GM12878 (cell line): ENCODE results near the gene KRT6B. TPM values are rescaled to one million over a fixed set of nuclear protein-coding genes. Genes with fewer than 3 reads are reported as not detected.

ENCODE experiments used
- ATAC-seq: fragments of 200-7000 bp; cut with Tn5 transposase; 3 replicates; pipeline ENCODE4 v1.9.1; 2020; ENCODE audit warnings: mild to moderate bottlenecking, moderate library complexity
- BruUV-seq: library from RNA; stranded (reverse); fragments of 400-500 nt; replicated peaks from 2 replicates; lab custom pipeline; 2021; lab: Mats Ljungman, UMichigan
- CTCF ChIA-PET: fragments of 300-600 bp; sonication (Branson Sonifier 250); formaldehyde crosslinking; extraction: SDS; loops from one replicate; lab custom pipeline; 2021; ENCODE audit warnings: inconsistent platforms; lab: Yijun Ruan, JAX
- POLR2A ChIA-PET: fragments of 350-600 bp; formaldehyde crosslinking; extraction: SDS; loops from one replicate; lab custom pipeline; 2021; ENCODE audit warnings: inconsistent platforms; lab: Charles Lee
- RAD21 ChIA-PET: fragments of 300-600 bp; sonication (Branson Sonifier 250); formaldehyde crosslinking; loops from one replicate; lab custom pipeline; 2023; ENCODE audit warnings: antibody characterized with exemption; ENCODE audit not compliant: unreplicated experiment; lab: Charles Lee
- SMC1A ChIA-PET: fragments of 300-600 bp; sonication (Branson Sonifier 250); formaldehyde crosslinking; loops from one replicate; lab custom pipeline; 2023; ENCODE audit not compliant: unreplicated experiment, uncharacterized antibody; lab: Charles Lee
- DNase-seq: peaks from one replicate; pipeline ENCODE4 v3.0.0-alpha.2; 2011; ENCODE audit warnings: low read depth, low spot score
- FAIRE-seq: peaks from 3 replicates; lab custom pipeline; 2011; peaks lifted over from hg19 to GRCh38; lab: Jason Lieb, UNC
- H2AFZ ChIP-seq: 2 replicates; pipeline ENCODE4 v1.6.0; 2011; ENCODE audit warnings: low read depth, low read length, control low read depth; ENCODE audit not compliant: control insufficient read depth
- H3K27ac ChIP-seq: 2 replicates; pipeline ENCODE4 v1.5.1; 2011; ENCODE audit warnings: control low read depth; ENCODE audit not compliant: control insufficient read depth, insufficient read depth
- H3K27me3 ChIP-seq, 2 experiments: replicated peaks in 1 of 2; 2 replicates each; pipeline versions ENCODE4 v1.6.0 to v1.6.1; 2011; ENCODE audit warnings: low read length in 1 of 2; ENCODE audit not compliant: control insufficient read depth in 2 of 2, insufficient read depth in 2 of 2
- H3K36me3 ChIP-seq, 2 experiments: 2 replicates each; pipeline ENCODE4 v1.5.1; 2011; ENCODE audit warnings: low read length in 1 of 2; ENCODE audit not compliant: control insufficient read depth in 2 of 2, insufficient read depth in 2 of 2
- H3K4me1 ChIP-seq: 2 replicates; pipeline ENCODE4 v1.6.1; 2011; ENCODE audit warnings: mild to moderate bottlenecking, low read length, moderate library complexity, mixed read lengths; ENCODE audit not compliant: control insufficient read depth, insufficient read depth
- H3K4me2 ChIP-seq: 2 replicates; pipeline ENCODE4 v1.6.0; 2011; ENCODE audit warnings: control low read depth; ENCODE audit not compliant: control insufficient read depth, insufficient read depth
- H3K4me3 ChIP-seq: fragments of 200-600 bp; sonication (generic); 2 replicates; pipeline ENCODE4 v1.5.1; 2016
- H3K79me2 ChIP-seq: 2 replicates; pipeline ENCODE4 v1.6.0; 2011; ENCODE audit warnings: low read length; ENCODE audit not compliant: control insufficient read depth, insufficient read depth
- H3K9ac ChIP-seq: 2 replicates; pipeline ENCODE4 v1.8.0; 2011; ENCODE audit warnings: low read length, control low read depth, mixed read lengths; ENCODE audit not compliant: control insufficient read depth, insufficient read depth
- H3K9me3 ChIP-seq: replicated peaks from 3 replicates; pipeline ENCODE4 v1.5.1; 2011; ENCODE audit warnings: mild to moderate bottlenecking, low read length; ENCODE audit not compliant: control insufficient read depth, insufficient read depth
- H4K20me1 ChIP-seq: 2 replicates; pipeline ENCODE4 v1.6.0; 2011; ENCODE audit not compliant: control insufficient read depth, insufficient read depth
- CREM ChIP-seq: IDR thresholded peaks from 2 replicates; pipeline ENCODE4 v1.6.1; 2014; ENCODE audit warnings: antibody characterized with exemption, low read depth
- EED ChIP-seq: sonication (generic); IDR thresholded peaks from 2 replicates; pipeline ENCODE4 v1.6.1; 2016; ENCODE audit warnings: antibody characterized with exemption, low read depth
- GATAD2B ChIP-seq: fragments of 450-650 bp; conservative IDR thresholded peaks from 2 replicates; pipeline ENCODE4 v1.6.1; 2017; ENCODE audit warnings: low read depth, mild to moderate bottlenecking, moderate library complexity
- IRF5 ChIP-seq: fragments of 450-650 bp; IDR thresholded peaks from 2 replicates; pipeline ENCODE4 v1.6.1; 2017; ENCODE audit warnings: borderline replicate concordance
- JUND ChIP-seq: IDR thresholded peaks from 2 replicates; pipeline ENCODE4 v1.6.1; 2012; ENCODE audit warnings: low read depth, mild to moderate bottlenecking, low read length, improper control_type of control experiment, moderate library complexity
- MEF2A ChIP-seq: IDR thresholded peaks from 2 replicates; pipeline ENCODE4 v1.6.1; 2011; ENCODE audit warnings: low read depth, mild to moderate bottlenecking, low read length, moderate library complexity; ENCODE audit not compliant: insufficient read depth
- MYB ChIP-seq: fragments of 150-350 bp; IDR thresholded peaks from 2 replicates; pipeline ENCODE4 v1.6.1; 2014; ENCODE audit warnings: mild to moderate bottlenecking, low read depth, low read length, borderline replicate concordance
- PAX5 ChIP-seq: IDR thresholded peaks from 2 replicates; pipeline ENCODE4 v1.6.1; 2011; ENCODE audit warnings: low read depth, low read length, borderline replicate concordance
- POLR2A ChIP-seq: IDR thresholded peaks from 2 replicates; pipeline ENCODE4 v1.6.1; 2011; ENCODE audit warnings: low read depth, mild to moderate bottlenecking, low read length
- POU2F2 ChIP-seq: IDR thresholded peaks from 3 replicates; pipeline ENCODE4 v1.6.1; 2011; ENCODE audit warnings: low read depth, mild to moderate bottlenecking, low read length, borderline replicate concordance
- REST ChIP-seq: IDR thresholded peaks from 2 replicates; pipeline ENCODE4 v1.6.1; 2012; ENCODE audit warnings: mild to moderate bottlenecking, low read depth, low read length
- YBX1 ChIP-seq: fragments of 450-650 bp; IDR thresholded peaks from 2 replicates; pipeline ENCODE4 v1.6.1; 2016; ENCODE audit warnings: antibody characterized with exemption
- ZBED1 ChIP-seq: IDR thresholded peaks from 2 replicates; pipeline ENCODE4 v1.6.1; 2016; ENCODE audit warnings: borderline replicate concordance
- WGBS: methylation state at CpG from one replicate; pipeline ENCODE4 v1.1.6; 2016; ENCODE audit warnings: low lambda C conversion rate; ENCODE audit not compliant: insufficient replicate concordance, insufficient coverage; ENCODE audit errors: missing lambda C conversion rate; 5-methylcytosine and 5-hydroxymethylcytosine counted together
- in situ Hi-C: fragments of 300-500 bp; cut with MboI; formaldehyde crosslinking; loops from 9 replicates; pipeline ENCODE4 v1.14.3; 2018; ENCODE audit warnings: mixed read lengths
- intact Hi-C: fragments of 100-400 bp; cut with micrococcal nuclease; formaldehyde crosslinking; loops from one replicate; pipeline ENCODE4 v1.14.2; 2022; ENCODE audit not compliant: unreplicated experiment
- polyA plus RNA-seq, 11 experiments: library from polyadenylated mRNA; depleted of rRNA in 4 of 11; unstranded in 6 of 11; stranded (reverse) in 5 of 11; fragments of >200 nt; fragmentation: Nextera tagmentation in 4 of 11; fragmentation: Illumina TruSeq in 1 of 11; extraction: Ambion mirVana in 4 of 11; extraction: Trizol in 1 of 11; gene quantifications; 1 replicate in 1 of 11; 2 replicates in 10 of 11; pipeline versions ENCODE4 v1.2.1 to v1.2.3, GENCODE V29; 2011 to 2016; ENCODE audit warnings: inconsistent platforms in 2 of 11, missing spikeins in 2 of 11, low read depth in 1 of 11
- total RNA-seq, 4 experiments: library from RNA; depleted of rRNA in 3 of 4; stranded (reverse); fragments of >200 nt in 3 of 4; fragmentation: Illumina TruSeq in 1 of 4; extraction: Trizol in 1 of 4; gene quantifications; 2 replicates each; pipeline versions ENCODE4 v1.2.1 to v1.2.3, GENCODE V29; 2013 to 2021

KRT6B gene
- total and polyA plus RNA-seq, 10 of the 15 experiments (the other 5 are each of a cell fraction or from before 2014, with no cell fraction given), result 0.07 TPM; not detected in 9

GRCh38 chr12:52496590-52497071 lies 44.7 kb upstream of the KRT6B start:
- no peaks in the 10 kb centered on the region for H4K20me1 ChIP-seq
- ATAC-seq (no peak), DNase-seq (no peak), FAIRE-seq (no peak)
- TF ChIP-seq IRF5, result no peak
- in situ Hi-C loops, result no loop called here
- H3K79me2 ChIP-seq, result no peaks in the 10 kb centered on the region
- H3K4me2 ChIP-seq, result no peak overlapping the region
- peaks cover 0 to 6% of the 10 kb centered on the region in 2 experiments; a peak in 2 of 4 replicates for H3K27me3 ChIP-seq
- H3K27ac ChIP-seq, result no peak overlapping the region
- RAD21 ChIA-PET, result no interaction called here
- H3K4me3 ChIP-seq, result no peak overlapping the region
- no TSS peak for BruUV-seq
- WGBS, result 5% methylated on average over 4 of the region's 4 CpGs
- H3K9ac ChIP-seq, result no peak overlapping the region
- intact Hi-C loops, result no loop called here
- CTCF ChIA-PET, result no interaction called here
- no peaks in the 10 kb centered on the region for H3K36me3 ChIP-seq
- no peaks in the 10 kb centered on the region for H3K4me1 ChIP-seq
- POLR2A ChIA-PET, result no interaction called here
- SMC1A ChIA-PET, result no interaction called here
- H2AFZ ChIP-seq, result no peak overlapping the region
- H3K9me3 ChIP-seq, result no peaks in the 10 kb centered on the region

GRCh38 chr12:52496054-52496453 lies 44.1 kb upstream of the KRT6B start:
- Histone ChIP-seq H3K4me1 (no peaks in the 10 kb centered on the region), H3K9me3 (no peaks in the 10 kb centered on the region), H4K20me1 (no peaks in the 10 kb centered on the region), H3K4me3 (no peak overlapping the region), H3K27me3 (peaks cover 0 to 6% of the 10 kb centered on the region in 2 experiments; a peak in 2 of 4 replicates), H3K27ac (no peak overlapping the region), H3K36me3 (no peaks in the 10 kb centered on the region), H2AFZ (no peak overlapping the region), H3K79me2 (no peaks in the 10 kb centered on the region), H3K4me2 (no peak overlapping the region), H3K9ac (no peak overlapping the region)
- DNase-seq, result no peak
- ChIA-PET CTCF (no interaction called here), POLR2A (no interaction called here), SMC1A (no interaction called here), RAD21 (no interaction called here)
- ATAC-seq, result no peak
- TF ChIP-seq GATAD2B (no peak), CREM (no peak), YBX1 (no peak), PAX5 (no peak), JUND (no peak), EED (no peak), POU2F2 (no peak), REST (no peak), MEF2A (no peak), MYB (no peak), POLR2A (no peak), ZBED1 (no peak)
- FAIRE-seq, result no peak
- intact Hi-C loops, result no loop called here
- BruUV-seq, result no TSS peak
- in situ Hi-C loops, result no loop called here
- WGBS, result 3% methylated on average over 2 of the region's 2 CpGs
